Right cardiac atrium (tissue), 5 donors: ENCODE results near the gene SH3RF1. TPM values are rescaled to one million over a fixed set of nuclear protein-coding genes. Genes with fewer than 3 reads are reported as not detected.

Experiments used
- ATAC-seq, 2 donors: fragments of 200-7000 bp; cut with Tn5 transposase; one replicate each; pipeline versions ENCODE4 v1.8.0 to v1.9.1; 2020; ENCODE audit warnings: moderate library complexity in 2 of 2, mild to moderate bottlenecking in 1 of 2
- DNase-seq, 3 donors: peaks; one replicate each; pipeline ENCODE4 v3.0.0-alpha.2; 2020
- H3K27ac ChIP-seq: one replicate; pipeline ENCODE4 v1.5.1; 2013; ENCODE audit warnings: mild to moderate bottlenecking, low read length, control low read depth, moderate library complexity
- H3K27me3 ChIP-seq: one replicate; pipeline ENCODE4 v1.6.1; 2013; ENCODE audit not compliant: control insufficient read depth, insufficient read depth
- H3K4me1 ChIP-seq: one replicate; pipeline ENCODE4 v1.6.1; 2013; ENCODE audit warnings: low read length; ENCODE audit not compliant: control insufficient read depth, insufficient read depth
- H3K4me3 ChIP-seq: one replicate; pipeline ENCODE4 v1.5.1; 2013; ENCODE audit warnings: low read length, control low read depth
- H3K9me3 ChIP-seq: one replicate; pipeline ENCODE4 v1.6.1; 2013; ENCODE audit warnings: low read length; ENCODE audit not compliant: control insufficient read depth
- WGBS: extraction: QIAGEN DNeasy Blood & Tissue Kit; methylation state at CpG from one replicate; pipeline ENCODE4 v1.1.7; 2013; 5-methylcytosine and 5-hydroxymethylcytosine counted together
- intact Hi-C, 4 donors: fragments of 100-400 bp; cut with DNase I; formaldehyde crosslinking; loops; one replicate each; pipeline versions ENCODE4 v1.11.0 to v1.14.0; 2022 to 2023
- polyA plus RNA-seq: library from polyadenylated mRNA; stranded (reverse); fragments of 200-250 nt; gene quantifications from one replicate; pipeline ENCODE4 v1.2.3, GENCODE V29; 2013
- total RNA-seq, 4 donors: library from RNA; stranded (reverse); fragmentation: NEBNext Ultra II Directional; extraction: Animal tissue kit (Norgen Biotek cat#: 25700); gene quantifications; one replicate each; pipeline ENCODE4 v1.2.1, GENCODE V29; 2021
- donor health status: healthy with polysubstance abuse.
- donor health status: DM: no; HTN: yes; CAD: no.
- donor health status: DM: no; HTN: no; CAD: no.
- donor health status: DM: no; HTN: yes; CAD: no; lungs with severe emphysema.
- donor health status: DM: yes; HTN: yes; CAD: no.

Gene SH3RF1
- total and polyA plus RNA-seq, 5 donors, result 2.4 to 16.7 (median 7.9) TPM

GRCh38 chr4:169128902-169129301 lies 141.9 kb downstream of the SH3RF1 start:
- no peak for ATAC-seq
- Histone ChIP-seq H3K4me3 (no peak overlapping the region), H3K27me3 (no peaks in the 10 kb centered on the region), H3K4me1 (peaks cover 3% of the 10 kb centered on the region), H3K9me3 (no peaks in the 10 kb centered on the region), H3K27ac (no peak overlapping the region)
- DNase-seq, result no peak
- intact Hi-C loops, result no loop called here
- 91% methylated on average over 3 of the region's 3 CpGs for WGBS

- no peak for ATAC-seq
- no peak for DNase-seq
Observed at GRCh38 chr4:169127314-169127713, 143.4 kb downstream of the SH3RF1 start.

GRCh38 chr4:169124661-169125060 lies 146.1 kb downstream of the SH3RF1 start:
- no peak for DNase-seq
- Histone ChIP-seq H3K4me3 (no peak overlapping the region), H3K27ac (no peak overlapping the region), H3K9me3 (no peaks in the 10 kb centered on the region), H3K4me1 (no peaks in the 10 kb centered on the region), H3K27me3 (no peaks in the 10 kb centered on the region)
- intact Hi-C loops, result no loop called here
- 91% methylated on average over 2 of the region's 2 CpGs for WGBS
- no peak for ATAC-seq

More at GRCh38 chr4:169127314-169127713, 143.4 kb downstream of the SH3RF1 start:
- Histone ChIP-seq H3K9me3 (no peaks in the 10 kb centered on the region), H3K27me3 (no peaks in the 10 kb centered on the region), H3K27ac (no peak overlapping the region), H3K4me3 (no peak overlapping the region), H3K4me1 (no peaks in the 10 kb centered on the region)
- intact Hi-C loops, result no loop called here
- WGBS, result 97% methylated on average over 1 of the region's 1 CpG

GRCh38 chr4:169122422-169122821 lies 148.3 kb downstream of the SH3RF1 start:
- no peak for ATAC-seq
- no peaks in the 10 kb centered on the region for H3K4me1 ChIP-seq
- H3K27ac ChIP-seq, result no peak overlapping the region
- WGBS, result 94% methylated on average over 2 of the region's 2 CpGs
- H3K27me3 ChIP-seq, result no peaks in the 10 kb centered on the region
- H3K9me3 ChIP-seq, result no peaks in the 10 kb centered on the region
- intact Hi-C loops, result no loop called here
- no peak for DNase-seq
- no peak overlapping the region for H3K4me3 ChIP-seq

- DNase-seq, result peak in 1 of 3 donors; percentile 49
- WGBS, result 94% methylated on average over 12 of the region's 12 CpGs
- ATAC-seq, result no peak
- Histone ChIP-seq H3K4me3 (no peak overlapping the region), H3K9me3 (no peaks in the 10 kb centered on the region), H3K27me3 (no peaks in the 10 kb centered on the region), H3K4me1 (no peaks in the 10 kb centered on the region), H3K27ac (no peak overlapping the region)
- intact Hi-C loops, result no loop called here
Observed at GRCh38 chr4:169121861-169122382, 148.8 kb downstream of the SH3RF1 start.

- no peaks in the 10 kb centered on the region for H3K9me3 ChIP-seq
- no peak overlapping the region for H3K27ac ChIP-seq
- no peak for DNase-seq
- WGBS, result 96% methylated on average over 2 of the region's 2 CpGs
- no peak for ATAC-seq
- intact Hi-C loops, result no loop called here
- no peaks in the 10 kb centered on the region for H3K27me3 ChIP-seq
- no peak overlapping the region for H3K4me3 ChIP-seq
- H3K4me1 ChIP-seq, result no peaks in the 10 kb centered on the region
Observed at GRCh38 chr4:169120624-169121023, 150.1 kb downstream of the SH3RF1 start.

GRCh38 chr4:169119536-169119935 lies 151.2 kb downstream of the SH3RF1 start:
- no peaks in the 10 kb centered on the region for H3K27me3 ChIP-seq
- DNase-seq (no peak), ATAC-seq (no peak)
- H3K27ac ChIP-seq, result no peak overlapping the region
- H3K9me3 ChIP-seq, result no peaks in the 10 kb centered on the region
- H3K4me1 ChIP-seq, result no peaks in the 10 kb centered on the region
- 95% methylated on average over 3 of the region's 3 CpGs for WGBS
- no peak overlapping the region for H3K4me3 ChIP-seq
- intact Hi-C loops, result no loop called here

- Histone ChIP-seq H3K27me3 (no peaks in the 10 kb centered on the region), H3K9me3 (no peaks in the 10 kb centered on the region), H3K27ac (no peak overlapping the region), H3K4me1 (no peaks in the 10 kb centered on the region), H3K4me3 (no peak overlapping the region)
- ATAC-seq (peak in 1 of 2 donors; percentile 47), DNase-seq (no peak)
- intact Hi-C loops, result no loop called here
- 88% methylated on average over 7 of the region's 7 CpGs for WGBS
Observed at GRCh38 chr4:169117591-169118081, 153.1 kb downstream of the SH3RF1 start.

- intact Hi-C loops, result no loop called here
- Histone ChIP-seq H3K27ac (no peak overlapping the region), H3K9me3 (no peaks in the 10 kb centered on the region), H3K4me3 (no peak overlapping the region), H3K27me3 (no peaks in the 10 kb centered on the region), H3K4me1 (no peaks in the 10 kb centered on the region)
- DNase-seq, result peak in 2 of 3 donors; percentile 33 to 35
- WGBS, result 93% methylated on average over 12 of the region's 12 CpGs
- peak in 1 of 2 donors; percentile 29 for ATAC-seq
Observed at GRCh38 chr4:169116270-169116901, 154.4 kb downstream of the SH3RF1 start.

- no peaks in the 10 kb centered on the region for H3K4me1 ChIP-seq
- WGBS, result 66% methylated on average over 4 of the region's 4 CpGs
- H3K27ac ChIP-seq, result no peak overlapping the region
- H3K27me3 ChIP-seq, result no peaks in the 10 kb centered on the region
- H3K9me3 ChIP-seq, result no peaks in the 10 kb centered on the region
- no peak overlapping the region for H3K4me3 ChIP-seq
- intact Hi-C loops, result no loop called here
- DNase-seq (no peak), ATAC-seq (peak; percentile 29 to 65)
Observed at GRCh38 chr4:169115897-169116254, 154.9 kb downstream of the SH3RF1 start.

GRCh38 chr4:169115144-169115896 lies 155.4 kb downstream of the SH3RF1 start:
- ATAC-seq (no peak), DNase-seq (no peak)
- 93% methylated on average over 6 of the region's 6 CpGs for WGBS
- no peaks in the 10 kb centered on the region for H3K27me3 ChIP-seq
- no peaks in the 10 kb centered on the region for H3K4me1 ChIP-seq
- no peak overlapping the region for H3K27ac ChIP-seq
- H3K4me3 ChIP-seq, result no peak overlapping the region
- intact Hi-C loops, result no loop called here
- no peaks in the 10 kb centered on the region for H3K9me3 ChIP-seq
